ENCODE data around the gene VIP.
"Not testable (repeated sequence)": the region's sequence is repeated elsewhere in the genome, so short reads cannot be mapped to it uniquely, and the experiment has no call there.

VIP gene

DNA sequence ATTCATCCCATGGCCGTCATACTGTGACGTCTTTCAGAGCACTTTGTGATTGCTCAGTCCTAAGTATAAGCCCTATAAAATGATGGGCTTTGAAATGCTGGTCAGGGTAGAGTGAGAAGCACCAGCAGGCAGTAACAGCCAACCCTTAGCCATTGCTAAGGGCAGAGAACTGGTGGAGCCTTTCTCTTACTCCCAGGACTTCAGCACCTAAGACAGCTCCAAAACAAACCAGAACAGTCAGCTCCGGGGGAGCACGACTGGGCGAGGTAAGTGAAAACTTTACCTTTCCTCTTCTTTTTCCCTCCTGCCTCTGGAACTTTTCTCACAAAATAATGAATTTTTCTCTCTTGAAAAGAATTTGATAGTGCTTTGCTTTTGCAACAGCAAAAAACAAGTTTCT is at the start of gene VIP:
VIP (plus strand) TSS at position 104 of the 400 bp plus-strand sequence. CDS start 1,381 bp downstream, outside the sequence.
- DNase-seq: no peak

- no peak for DNase-seq
These were observed 49.3 kb upstream of the VIP start for GRCh38 chr6:152701081-152701862.

DNA sequence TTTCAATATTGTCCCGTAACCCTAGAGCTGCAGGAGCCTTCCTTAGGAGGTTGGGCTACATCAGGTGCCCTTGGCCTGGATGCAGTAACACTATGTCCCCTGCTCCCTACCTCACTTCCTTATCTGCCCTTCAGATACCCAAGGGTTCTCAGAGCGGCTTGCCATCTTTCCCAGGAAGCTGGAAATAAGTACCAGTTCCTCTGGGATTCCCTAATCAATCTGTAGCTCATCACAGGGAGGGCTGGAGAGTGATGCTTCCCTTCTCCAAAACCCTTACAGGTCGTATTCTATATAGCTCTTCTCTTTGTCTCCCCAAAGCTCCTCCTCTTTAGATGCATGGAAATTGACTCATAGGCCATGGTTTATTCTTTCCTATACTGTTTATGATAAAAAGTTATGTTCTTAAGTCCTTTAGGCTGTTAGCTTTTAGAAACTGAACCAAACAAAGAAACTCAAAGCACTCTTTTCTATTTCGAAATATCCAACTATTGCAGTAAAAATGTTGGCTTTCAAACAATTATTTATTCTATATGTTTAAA is 48.7 kb upstream of the VIP start:
- no peak for DNase-seq

- not testable (repeated sequence) for DNase-seq
These were observed 46.8 kb upstream of the VIP start for GRCh38 chr6:152703750-152704149.

DNA sequence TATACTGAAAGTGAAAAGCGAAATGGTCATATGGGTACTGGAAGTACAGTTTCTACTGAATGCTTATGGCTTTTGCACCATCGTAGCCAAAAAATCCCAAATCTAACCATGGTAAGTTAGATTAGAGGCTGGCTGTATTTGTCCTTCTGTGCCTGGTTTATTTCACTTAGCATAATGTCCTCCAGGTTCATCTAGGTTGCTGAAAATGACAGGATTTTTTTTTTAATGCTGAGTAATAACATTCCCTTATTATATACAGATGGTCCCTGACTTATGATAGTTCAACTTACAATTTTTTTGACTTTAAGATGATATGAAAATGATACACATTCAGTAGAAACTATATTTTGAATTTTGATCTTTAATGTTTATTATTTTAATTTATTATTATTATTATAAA is 45.3 kb upstream of the VIP start:
- DNase-seq: no peak

- no peak for DNase-seq
These were observed 34.3 kb upstream of the VIP start for GRCh38 chr6:152716322-152716721.

DNA sequence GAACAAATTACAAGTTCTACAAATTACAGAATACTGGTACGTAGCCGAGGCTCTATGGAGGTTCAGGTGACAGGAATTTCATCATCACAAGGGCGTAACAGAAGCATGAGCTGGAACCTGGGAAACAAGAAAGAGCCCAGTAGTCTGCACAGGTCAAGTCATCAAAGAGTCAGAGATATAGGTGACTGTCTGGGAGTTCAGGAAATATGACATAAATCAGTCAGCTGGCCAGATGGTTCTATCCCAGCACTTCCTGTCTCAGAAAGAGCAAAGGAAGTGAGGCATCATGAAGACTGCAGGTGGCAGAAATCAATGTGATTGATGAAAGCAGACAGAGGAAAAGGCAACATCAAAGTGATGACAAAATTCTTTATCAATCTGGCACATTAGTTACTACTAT is 29.6 kb upstream of the VIP start:
- no peak for DNase-seq

- DNase-seq: no peak
These were observed 28.6 kb upstream of the VIP start for GRCh38 chr6:152721956-152722355.

DNA sequence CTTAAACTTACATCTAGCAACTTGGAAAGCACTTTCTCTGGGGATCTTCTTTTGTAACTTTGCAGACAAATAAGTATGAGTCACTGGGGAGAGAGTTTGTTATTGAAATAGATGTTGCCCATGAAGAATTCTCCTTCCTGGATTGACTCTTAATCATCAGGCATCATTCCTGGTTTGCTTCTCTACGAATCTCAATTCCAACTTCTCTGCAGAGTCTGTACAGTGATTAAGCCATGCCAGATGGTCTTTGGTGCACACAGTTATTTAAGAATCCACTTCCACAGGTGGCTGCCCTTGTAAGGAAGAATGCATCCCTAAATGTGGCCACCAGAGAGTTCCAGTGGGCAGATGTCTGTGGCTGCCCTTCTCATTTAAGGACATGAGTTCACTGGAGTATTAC is 27.2 kb upstream of the VIP start:
- DNase-seq: no peak

DNA sequence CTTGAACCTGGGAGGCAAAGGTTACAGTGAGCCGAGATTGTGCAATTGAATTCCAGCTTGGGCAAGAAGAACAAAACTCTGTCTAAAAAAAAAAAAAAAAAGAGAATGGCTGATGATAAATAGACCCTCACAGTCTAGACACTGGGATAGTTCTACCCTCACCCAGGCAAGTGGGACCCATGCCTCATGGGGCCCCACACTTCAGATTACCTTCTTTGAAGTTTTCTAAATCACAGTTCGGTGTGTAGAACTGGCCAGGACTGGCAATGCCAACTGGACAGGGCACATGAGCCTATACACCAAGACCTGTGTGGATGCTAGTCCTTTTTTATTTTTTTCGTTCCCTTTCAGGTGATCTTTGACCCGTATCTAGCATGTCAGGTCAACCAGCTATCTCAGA is 24.3 kb upstream of the VIP start:
- no peak for DNase-seq

GRCh38 chr6:152727507-152727906 is 23.1 kb upstream of the VIP start:
- no peak for DNase-seq

DNA sequence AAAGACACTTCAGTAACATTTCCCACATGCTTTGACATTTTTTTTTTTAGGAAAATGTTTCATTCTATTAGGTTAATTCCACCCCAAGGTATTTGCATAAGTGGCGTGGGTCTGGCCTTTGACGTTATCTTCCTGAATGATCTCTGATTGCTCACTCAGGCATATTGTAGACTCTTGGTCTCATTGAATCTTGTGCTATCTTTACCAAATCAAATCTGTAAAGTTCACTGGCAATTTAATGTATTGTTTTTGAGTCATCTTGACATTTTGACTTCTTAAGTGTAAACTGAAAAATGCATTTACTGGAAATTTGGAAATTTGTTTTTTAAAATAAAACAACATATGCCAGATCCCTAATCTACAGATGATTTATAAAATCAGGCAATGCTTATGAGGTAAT is 16.0 kb upstream of the VIP start:
- DNase-seq: no peak

GRCh38 chr6:152736687-152737273 is 13.8 kb upstream of the VIP start:
- no peak for DNase-seq

DNA sequence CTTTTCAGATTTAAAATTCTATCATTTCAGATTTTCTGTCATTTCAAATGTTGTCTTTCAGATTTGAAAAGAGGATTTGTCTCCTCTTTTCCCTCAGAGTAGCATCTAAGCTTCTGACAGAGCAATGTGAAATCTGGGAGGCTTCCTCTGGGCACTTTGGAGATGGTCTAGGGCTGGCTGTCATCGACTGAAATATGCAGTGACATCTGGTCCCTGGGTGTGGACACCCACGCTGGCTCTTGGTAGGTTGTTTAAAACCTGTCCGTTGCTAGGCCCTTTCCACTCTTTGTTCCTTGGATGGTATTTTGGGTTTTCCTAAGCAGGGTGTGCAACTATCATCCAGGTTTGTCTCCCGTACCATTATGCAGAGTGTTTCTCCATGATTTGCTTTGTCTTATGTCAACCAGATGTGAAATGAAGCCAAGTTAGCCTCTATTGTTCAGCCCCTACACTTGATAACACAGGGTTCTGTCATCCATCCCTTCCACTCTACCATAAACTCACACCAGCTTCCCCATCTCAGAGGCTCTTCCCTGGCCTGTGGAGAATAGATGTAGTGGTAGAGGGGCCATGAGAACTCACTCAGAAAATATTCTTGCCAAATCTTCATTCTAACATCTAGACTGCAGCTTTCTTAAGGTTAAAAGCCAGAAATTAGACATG is 5.0 kb upstream of the VIP start:
- DNase-seq: no peak

- no peak for DNase-seq
These were observed 4.4 kb upstream of the VIP start for GRCh38 chr6:152746172-152746553.

GRCh38 chr6:152748843-152749242 is 1.8 kb upstream of the VIP start:
- no peak for DNase-seq

DNA sequence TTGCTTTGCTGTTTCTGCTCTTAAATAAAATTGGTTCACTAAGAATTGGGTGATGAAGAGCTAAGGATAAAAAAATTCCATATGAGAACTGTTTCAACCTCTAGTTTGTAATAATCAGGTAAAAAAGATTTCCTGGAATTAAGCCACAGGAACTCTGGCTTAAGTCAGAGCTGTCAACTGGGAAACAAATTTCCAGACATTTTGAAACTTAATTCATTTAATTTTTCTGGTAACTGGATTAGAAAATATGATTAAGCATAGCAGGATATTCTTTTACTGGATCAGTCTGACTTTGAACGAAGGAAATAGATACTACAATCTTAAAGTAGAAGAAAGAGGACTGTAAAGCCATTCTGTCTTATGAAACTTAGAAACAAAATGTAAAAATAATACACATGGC is 1.3 kb upstream of the VIP start:
- DNase-seq: no peak

DNA sequence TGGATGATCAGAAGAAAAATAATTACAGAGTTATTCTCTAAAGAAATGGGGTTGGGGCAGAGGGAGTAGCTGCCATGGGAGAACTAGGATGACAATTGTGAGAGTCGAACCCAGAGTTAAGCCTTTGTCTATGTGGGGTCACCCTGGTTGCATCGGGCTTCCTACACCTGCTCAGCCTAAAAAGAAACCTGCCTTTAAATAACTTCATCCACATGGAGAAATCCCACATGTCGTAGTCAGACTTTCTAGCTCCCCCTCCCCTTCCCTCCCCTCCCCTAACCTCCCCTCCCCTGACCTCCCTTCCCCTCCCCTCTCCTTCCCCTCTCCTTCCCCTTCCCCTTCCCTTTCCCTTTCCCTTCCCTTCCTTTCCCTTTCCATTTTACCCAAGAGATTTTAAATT is 14.7 kb downstream of the VIP start:
- no peak for DNase-seq

DNA sequence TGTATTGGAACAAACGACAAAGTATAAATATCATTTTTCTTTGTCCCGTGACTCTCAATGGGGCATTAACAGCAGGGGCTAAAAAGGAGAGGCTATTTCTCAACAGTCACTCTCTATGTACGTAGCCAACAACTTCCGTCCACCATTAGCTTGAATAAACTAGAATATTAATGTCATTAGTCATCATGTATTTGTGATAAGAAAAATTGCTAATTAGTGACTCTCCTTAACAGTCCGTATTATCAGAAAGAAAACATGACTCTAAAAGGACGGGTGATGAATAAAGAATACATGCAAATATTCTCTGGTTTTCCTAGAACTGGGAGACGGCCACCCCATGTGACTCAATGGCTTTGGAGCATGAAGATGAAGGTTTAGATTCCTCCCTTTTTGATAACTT is 18.6 kb downstream of the VIP start:
- no peak for DNase-seq

DNA sequence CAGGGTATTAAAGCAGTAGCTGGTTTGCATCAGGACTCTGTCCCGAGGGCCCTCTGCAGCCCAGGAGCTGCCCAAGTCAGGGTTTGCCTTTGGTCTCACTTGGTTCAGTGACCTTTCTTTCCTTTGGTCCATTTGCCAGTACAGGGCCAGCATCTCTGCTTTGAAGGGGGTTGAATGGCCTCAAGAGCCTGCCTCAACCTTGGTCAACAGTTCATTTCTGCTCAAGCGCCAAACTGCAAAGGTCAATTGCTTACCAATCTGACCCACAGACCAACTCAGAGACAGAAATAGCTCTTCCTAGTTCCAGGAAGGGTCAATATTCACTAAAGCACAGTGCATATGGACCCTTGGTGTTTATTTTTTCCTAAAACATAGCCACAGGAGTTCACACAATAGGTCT is 19.4 kb downstream of the VIP start:
- DNase-seq: no peak

DNA sequence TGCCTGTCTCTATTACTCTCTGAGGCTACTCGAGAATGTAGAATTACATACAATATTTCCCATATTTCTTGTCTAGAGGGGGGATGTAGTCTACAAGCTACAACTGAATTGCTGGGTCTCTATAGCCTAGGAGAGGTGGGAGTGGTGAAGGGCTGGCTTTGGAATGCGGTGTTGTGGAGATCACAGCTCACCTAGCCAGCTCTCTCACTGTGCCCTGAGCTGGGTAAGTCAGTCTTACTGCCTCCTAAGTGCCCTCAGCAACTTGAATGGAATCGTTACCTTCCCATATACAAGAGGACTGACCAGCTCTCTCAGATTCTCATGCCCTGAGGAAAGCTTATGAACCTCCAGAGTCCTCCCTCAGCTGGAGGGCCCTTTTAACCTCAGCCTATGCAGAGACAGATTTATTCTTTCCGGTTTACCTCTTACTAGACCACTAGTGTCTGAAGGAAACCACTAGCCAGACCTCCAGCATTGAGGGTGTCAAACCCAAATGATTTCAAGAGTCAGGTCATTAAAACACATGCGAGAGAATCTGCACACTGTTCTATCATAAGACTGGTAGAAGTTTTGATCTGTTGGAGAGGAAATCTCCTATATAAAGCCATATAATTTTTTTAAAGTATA is 20.6 kb downstream of the VIP start:
- no peak for DNase-seq

DNA sequence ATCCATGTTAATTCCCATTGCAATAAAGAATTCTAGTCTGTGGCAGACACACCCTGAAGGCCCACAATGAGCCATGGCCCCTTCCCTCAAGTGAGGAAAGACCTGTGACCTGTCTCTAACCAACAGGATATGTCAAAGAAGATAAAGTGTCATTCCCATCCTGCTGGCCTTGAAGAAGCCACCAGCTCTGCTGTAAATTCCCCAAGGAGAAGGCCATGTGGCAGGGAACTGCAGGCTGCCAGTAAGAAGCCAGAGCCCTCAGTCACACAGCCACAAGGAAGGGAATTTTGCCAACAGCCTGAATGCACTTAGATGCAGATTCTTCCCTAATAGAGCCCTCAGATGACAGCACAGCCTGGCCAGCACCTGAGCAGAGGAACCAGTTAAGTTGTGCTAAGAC is 24.8 kb downstream of the VIP start:
- DNase-seq: no peak

GRCh38 chr6:152776833-152777232 is 26.2 kb downstream of the VIP start:
- DNase-seq: no peak
